Measurements from ENCODE around the gene ALG12. TPM values are rescaled to one million over a fixed set of nuclear protein-coding genes. Genes with fewer than 3 reads are reported as not detected.

ALG12 gene
- total RNA-seq (2014; rRNA removed; shearing (Covaris generic)) = 12.6 and 16.3 TPM in 2 replicates

GRCh38 chr22:49917974-49918910 lies at the start of gene ALG12, which contains the start of gene CRELD2:
ALG12 (minus strand) TSS chr22:49918438; CDS start chr22:49913765, 4,673 bp downstream.
CRELD2 (plus strand) TSS chr22:49918634; CDS start chr22:49918770, 136 bp downstream.
- DNase-seq (ENCODE audit: low read depth) = peak; percentile 97

GRCh38 chr22:49967706-49968208 lies 49.5 kb upstream of the ALG12 start:
- DNase-seq (ENCODE audit: low read depth) = peak; percentile 9

GRCh38 chr22:49966774-49967705 lies 48.8 kb upstream of the ALG12 start:
- DNase-seq (ENCODE audit: low read depth) = peak; percentile 18

- peak; percentile 3 for DNase-seq (ENCODE audit: low read depth)
Measured at GRCh38 chr22:49966041-49966773, 48.0 kb upstream of the ALG12 start.

- peak; percentile 4 for DNase-seq (ENCODE audit: low read depth)
Measured at GRCh38 chr22:49965091-49966040, 47.1 kb upstream of the ALG12 start.

- peak; percentile 4 for DNase-seq (ENCODE audit: low read depth)
Measured at GRCh38 chr22:49964136-49965090, 46.2 kb upstream of the ALG12 start.

GRCh38 chr22:49963647-49964026 lies 45.4 kb upstream of the ALG12 start:
- DNase-seq (ENCODE audit: low read depth) = no peak

GRCh38 chr22:49962751-49963646 lies 44.8 kb upstream of the ALG12 start:
- DNase-seq (ENCODE audit: low read depth) = no peak

GRCh38 chr22:49962012-49962750 lies 43.9 kb upstream of the ALG12 start:
- peak; percentile 93 for DNase-seq (ENCODE audit: low read depth)

- DNase-seq (ENCODE audit: low read depth) = no peak
Measured at GRCh38 chr22:49961601-49962011, 43.4 kb upstream of the ALG12 start.

- peak; percentile 72 for DNase-seq (ENCODE audit: low read depth)
Measured at GRCh38 chr22:49961005-49961600, 42.9 kb upstream of the ALG12 start.

- peak; percentile 97 for DNase-seq (ENCODE audit: low read depth)
Measured at GRCh38 chr22:49960159-49961004, 42.1 kb upstream of the ALG12 start, which contains the start of gene PIM3. PIM3 (plus strand) TSS chr22:49960772; CDS start chr22:49960948, 176 bp downstream.

GRCh38 chr22:49959782-49960158 lies 41.5 kb upstream of the ALG12 start:
- DNase-seq (ENCODE audit: low read depth) = peak; percentile 62

GRCh38 chr22:49958931-49959781 lies 40.9 kb upstream of the ALG12 start:
- DNase-seq (ENCODE audit: low read depth) = no peak

Data from Daoy (cell line).